HUDEP-2 (cell line): ENCODE results near the gene TMEM212.
"Not testable (repeated sequence)": the region's sequence is repeated elsewhere in the genome, so short reads cannot be mapped to it uniquely, and the experiment has no call there.

Experiments
- DNase-seq, 76 experiments: peaks; one replicate each; lab custom pipeline; 2025; ENCODE audit not compliant: unreplicated experiment in 76 of 76; lab: John Stamatoyannopoulos, UW

Gene TMEM212

DNA sequence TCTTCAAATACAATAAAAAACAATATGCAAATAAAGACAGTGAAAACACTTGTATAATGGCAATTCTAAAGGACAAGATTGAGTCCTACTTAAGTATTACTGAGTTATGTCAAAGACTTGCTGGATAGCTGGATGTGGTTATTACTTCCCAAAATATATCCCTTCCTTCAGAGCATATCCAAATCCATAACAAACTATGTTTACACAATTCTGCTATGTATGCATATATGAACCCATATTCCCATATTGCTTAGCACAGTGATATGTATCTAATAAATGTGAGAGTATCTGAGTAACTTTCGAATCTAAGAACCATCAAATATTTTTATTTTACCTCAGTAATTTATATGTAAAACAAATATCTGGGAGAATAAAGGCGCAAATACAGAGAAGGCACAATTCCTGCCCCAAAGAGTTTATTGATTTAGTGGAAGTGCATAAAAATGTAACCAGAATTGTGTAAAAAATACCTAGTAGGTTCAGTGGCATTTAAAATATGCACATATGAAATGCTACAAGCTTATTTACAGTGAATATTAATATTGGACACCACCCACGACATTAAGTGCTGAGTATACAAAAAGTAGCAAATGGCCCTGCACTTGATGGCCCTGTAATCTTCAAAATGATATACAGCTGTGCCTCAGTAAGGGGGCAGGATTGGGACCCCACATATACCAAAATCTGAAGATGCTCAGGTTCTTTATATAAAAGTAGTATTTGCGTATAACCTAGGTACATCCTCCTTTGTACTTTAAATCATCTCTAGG is 37.1 kb downstream of the TMEM212 start:
- no peak for DNase-seq

DNA sequence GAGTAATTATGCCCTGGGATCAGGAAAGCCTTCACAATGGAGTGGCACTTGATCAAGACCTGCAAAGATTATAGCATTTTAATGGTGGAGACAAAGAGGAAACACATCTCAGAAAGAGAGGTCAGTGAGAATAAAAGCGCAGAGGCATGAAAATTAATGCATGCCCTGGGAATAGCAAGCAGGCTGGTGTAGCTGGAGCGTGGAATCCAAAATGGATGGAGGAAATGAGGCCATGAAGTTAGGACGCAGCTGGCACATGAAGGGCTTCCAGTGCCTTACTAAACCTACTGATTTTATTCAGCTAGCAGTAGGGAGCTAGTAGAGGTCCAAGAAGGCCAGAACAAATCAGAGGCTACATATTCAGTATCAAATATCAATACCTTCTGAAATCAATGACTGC is 38.1 kb downstream of the TMEM212 start:
- DNase-seq: no peak

DNA sequence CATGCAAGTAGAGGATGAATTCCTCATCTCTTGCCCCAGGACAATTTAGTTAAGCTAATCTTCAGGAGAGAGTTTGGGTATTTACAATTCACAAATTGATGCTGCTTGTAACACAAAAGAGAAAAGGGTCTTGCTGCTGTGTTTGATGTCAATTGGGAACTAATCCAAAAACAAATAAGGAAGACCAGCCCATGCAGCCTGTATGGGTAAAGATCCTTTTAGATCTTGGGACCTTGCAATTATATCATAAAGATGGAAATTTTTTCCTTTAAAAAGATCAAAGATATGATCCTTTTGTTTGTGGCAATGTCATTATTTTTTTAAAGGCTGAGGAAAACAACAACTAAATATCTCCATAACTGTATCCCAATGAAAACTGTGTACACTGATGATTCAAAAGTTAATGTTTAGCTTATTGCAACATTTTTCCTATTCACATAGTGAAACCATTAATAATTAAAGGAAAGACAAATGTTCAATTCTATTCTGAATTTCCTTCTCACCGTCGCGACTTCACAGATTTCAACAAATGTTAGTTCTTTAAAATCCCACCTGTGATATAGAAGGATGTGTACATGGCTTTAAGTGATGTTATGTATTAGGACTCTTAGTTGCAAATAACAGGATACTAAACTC is 40.2 kb downstream of the TMEM212 start:
- DNase-seq: no peak

DNA sequence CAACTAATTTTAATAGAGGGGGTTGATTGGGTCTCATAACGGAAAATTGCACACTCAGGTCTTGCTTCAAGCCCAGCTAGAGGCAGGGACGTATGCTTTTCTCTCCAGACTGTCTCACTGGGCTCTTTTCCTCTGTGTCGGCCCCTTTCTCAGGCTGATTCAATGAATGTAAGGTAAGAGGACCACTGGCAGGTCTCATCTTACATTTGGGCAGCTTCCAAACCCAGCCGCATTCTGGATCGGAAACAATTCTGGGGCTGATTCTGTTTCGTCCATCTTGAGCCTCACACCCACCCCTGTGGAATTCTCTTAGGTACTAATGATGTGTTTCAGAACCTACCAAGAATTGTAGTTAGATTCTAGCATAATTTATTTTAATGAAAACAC is 40.7 kb downstream of the TMEM212 start:
- DNase-seq: no peak

GRCh38 chr3:171888466-171888865 is 45.3 kb downstream of the TMEM212 start:
- no peak for DNase-seq

DNA sequence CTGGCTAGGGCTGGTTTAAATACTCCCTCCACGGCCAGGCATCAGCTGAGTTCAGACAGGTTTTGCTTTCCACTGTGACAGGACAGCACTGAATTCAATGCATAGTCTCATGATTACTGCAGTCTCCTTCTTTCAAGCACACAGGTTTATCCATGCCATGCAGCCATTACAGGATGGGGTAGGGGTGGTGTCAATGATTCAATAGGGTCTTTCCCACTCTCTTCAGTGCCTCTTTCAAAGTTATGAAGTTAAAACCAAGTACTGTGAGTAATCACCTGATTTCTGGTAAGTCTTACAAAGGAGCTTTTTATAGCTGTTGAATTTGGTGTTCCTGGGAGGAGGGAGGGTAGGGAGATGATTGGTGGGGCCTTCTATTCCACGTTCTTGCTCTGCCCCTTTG is 47.2 kb downstream of the TMEM212 start:
- DNase-seq: no peak

GRCh38 chr3:171892457-171892856 is 49.3 kb downstream of the TMEM212 start:
- no peak for DNase-seq

DNA sequence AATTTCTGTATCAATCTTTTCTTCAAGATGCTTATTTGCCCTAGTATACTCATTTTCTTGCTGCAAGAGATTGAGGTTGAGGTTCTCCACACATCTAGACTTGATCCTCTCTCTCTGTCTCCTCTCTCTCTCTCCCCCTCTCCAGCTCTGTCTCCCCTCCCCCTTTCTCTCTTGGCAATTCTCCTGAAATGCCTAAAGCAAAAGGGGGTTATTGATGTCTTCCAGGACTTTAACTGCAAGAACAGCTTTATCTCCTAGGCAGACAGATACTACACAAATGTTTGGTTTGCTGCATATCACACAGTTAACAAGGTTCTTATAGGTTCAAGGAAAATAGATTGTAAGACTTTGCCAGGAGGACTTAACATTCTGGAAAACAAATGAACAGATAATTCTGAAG is 52.1 kb downstream of the TMEM212 start:
- DNase-seq: no peak

GRCh38 chr3:171895900-171896299 is 52.8 kb downstream of the TMEM212 start:
- DNase-seq: no peak

- DNase-seq: no peak
Observed at GRCh38 chr3:171896316-171896715, 53.2 kb downstream of the TMEM212 start.

DNA sequence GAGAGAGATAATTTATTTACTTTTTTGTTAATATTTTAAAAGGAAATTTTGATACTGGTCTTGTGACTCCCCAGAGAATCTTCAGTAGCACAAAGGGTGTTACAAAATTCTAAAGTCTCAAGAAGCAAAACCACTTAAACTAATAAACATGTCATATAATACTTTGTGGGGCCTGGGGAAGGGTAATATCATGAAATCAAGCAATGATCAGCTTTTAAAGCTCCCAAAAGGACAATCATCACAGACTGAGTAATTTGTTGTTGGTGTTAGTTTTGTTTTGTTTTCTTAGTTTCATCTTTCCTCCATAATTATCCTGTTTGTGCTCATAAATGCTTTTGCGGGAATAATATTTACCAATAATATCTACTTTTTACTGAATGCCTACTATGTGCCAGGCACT is 55.0 kb downstream of the TMEM212 start:
- DNase-seq: no peak

DNA sequence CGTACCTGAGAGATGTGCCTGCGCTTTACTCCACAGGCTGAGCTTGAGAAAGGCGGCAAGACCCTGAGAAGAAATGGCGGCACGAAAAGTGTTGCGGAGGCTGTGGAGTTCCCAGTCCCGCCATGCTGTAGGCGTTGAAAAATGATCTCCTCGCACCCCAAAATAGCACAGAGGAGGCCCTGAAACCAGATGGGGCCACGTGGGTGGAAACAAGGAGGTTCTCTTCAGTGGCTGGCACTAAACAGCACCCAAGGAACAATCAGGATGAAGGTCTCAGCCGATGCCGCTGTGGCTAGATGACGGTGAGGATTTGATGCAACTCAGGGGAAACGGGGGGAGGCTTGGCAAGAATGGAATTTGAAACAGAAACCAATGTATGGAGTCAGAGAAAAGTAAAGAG is 57.3 kb downstream of the TMEM212 start:
- DNase-seq: no peak

DNA sequence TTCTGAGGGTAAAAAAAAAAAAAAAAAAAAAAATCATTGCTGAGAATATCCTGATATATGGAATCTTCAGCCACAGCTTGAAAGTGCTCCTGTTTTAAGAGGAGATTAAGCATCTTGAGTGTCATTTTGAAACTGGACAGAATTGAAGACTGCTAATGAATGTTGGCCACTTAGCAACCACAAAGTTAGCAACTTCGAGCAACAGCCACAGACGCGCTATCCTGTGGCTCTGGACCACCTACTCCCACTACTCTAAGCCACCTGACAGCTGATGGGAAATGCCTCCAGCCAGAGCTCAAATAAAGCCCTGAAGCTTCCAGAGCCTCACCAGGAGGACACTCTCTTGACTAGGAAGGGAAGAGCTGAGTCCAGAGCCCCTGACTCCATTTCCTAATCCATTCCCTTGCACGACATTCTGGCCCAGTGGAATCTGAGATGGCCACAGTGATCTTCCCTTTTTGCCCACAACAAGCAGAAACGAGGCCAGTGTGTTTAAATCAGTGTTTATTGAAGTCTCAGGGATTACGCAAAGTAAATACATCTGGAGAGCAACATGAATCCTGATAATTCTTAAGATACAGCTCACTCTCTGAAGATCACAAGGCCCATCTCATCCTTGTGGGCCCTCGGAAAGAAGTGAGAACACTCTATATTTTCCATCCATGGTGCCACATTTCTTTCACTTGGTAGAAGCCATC is 58.6 kb downstream of the TMEM212 start:
- DNase-seq: no peak

DNA sequence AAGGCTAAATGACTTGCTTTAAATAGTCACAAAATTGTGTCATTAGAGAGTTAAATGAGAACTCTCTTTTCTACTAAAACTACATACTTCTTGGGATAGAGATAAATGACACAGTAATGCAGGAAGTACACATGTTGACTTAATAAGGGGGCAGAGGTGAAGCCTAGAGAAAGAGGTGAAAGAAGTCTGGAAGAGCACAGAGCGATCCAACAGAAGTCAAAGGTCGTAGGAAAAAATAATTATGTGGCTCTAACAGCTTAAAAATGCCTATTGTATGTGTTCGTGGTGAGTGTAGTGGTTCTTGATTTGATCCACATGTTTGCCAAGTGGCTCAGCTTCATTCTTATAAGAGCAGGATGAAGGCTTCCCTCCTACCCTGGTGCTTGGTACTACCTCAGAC is 61.7 kb downstream of the TMEM212 start:
- no peak for DNase-seq

GRCh38 chr3:171906503-171906902 is 63.4 kb downstream of the TMEM212 start:
- not testable (repeated sequence) for DNase-seq

DNA sequence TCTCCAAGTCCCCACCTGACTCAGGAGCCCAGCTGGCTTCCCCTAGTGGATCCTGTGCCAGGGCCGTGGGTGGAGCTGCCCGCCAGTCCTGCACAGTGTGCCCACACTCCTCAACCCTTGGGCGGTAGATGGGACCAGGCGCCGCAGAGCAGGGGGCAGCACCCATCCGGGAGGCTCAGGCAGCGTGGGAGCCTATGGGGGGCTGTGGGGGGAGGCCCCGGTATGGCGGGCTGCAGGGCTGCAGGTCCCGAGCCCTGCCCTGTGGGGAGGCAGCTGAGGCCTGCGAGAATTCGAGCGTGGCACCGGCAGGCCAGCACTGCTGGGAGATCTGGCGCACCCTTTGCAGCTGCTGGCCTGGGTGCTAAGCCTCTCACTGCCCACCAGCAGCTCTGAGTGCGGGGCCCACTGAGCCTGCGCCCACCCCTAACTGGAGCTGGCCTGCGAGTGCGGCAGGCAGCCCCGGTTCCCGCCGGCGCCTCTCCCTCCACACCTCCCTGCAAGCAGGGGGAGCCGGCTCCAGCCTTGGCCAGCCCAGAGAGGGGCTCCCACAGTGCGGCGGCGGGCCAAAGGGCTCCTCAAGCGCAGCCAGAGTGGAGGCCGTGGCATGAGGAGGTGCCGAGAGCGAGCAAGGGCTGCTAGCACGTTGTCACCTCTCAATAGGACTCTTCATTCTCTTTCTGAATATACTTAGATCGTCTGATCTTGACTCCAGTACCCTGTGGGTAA is 64.0 kb downstream of the TMEM212 start:
- DNase-seq: no peak

- no peak for DNase-seq
Observed at GRCh38 chr3:171907761-171908160, 64.6 kb downstream of the TMEM212 start.

DNA sequence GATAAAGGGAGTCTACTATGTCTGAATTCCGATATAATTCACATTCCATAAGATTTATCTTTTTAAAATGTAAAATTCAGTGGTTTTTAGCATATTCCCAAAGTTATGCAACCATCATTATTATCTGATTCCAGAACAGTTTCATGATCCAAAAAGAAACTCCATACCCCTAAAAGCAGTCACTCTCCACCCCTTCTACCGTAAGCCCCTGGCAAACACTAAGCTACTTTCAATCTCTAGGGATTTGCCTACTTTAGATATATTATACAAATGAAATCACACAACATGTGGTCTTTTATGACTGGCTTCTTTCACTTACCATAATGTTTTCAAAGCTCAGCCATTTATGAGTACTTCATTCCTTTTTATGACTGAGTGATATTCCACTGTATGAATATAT is 65.6 kb downstream of the TMEM212 start:
- no peak for DNase-seq
